IPS DF 4.7 (cell line): ENCODE measurements around the gene MYO7B.

ENCODE experiments used
- DNase-seq: peaks from one replicate; pipeline ENCODE4 v3.0.0-alpha.2; 2013; ENCODE audit warnings: low spot score; ENCODE audit errors: extremely low read depth

The MYO7B gene

DNA sequence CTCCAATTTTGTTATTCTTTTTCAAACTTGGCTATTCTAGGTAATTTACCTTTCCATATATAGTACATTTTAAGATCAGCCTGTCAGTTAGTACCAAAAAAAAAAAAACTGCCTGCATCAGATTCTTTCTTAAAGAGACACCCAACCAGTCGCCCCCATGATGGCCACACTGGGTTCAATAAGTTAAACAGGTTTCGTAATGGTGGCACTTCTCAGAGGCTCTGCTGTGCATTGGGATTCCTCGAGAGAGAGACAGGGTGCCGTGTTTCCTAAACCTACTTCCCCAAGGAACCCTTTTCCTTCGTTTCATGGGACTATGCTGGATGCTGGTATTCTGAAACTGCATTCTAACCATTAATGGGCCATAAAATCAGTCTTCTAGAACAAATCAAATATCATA, 37.4 kb downstream of the MYO7B start:
- DNase-seq = no peak

DNA sequence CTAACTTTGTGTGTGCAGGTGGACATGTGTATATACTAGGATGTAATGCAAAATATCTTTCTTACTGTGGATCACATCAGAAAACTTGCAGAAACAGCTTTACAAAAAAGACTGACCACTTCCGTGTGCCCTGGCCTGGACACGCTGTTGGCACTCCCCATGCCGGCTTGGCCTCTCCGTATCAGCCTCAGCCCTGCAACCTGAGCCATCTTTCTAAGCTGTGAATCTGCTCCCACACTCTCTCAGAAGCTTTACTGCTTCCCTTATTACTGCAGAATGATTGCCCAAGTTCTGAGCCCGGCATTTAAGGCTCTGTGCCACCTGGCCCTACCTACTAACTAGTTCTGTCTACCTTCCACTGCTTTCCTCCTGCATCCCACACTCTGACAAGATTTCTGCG, 37.8 kb downstream of the MYO7B start:
- DNase-seq = no peak

DNA sequence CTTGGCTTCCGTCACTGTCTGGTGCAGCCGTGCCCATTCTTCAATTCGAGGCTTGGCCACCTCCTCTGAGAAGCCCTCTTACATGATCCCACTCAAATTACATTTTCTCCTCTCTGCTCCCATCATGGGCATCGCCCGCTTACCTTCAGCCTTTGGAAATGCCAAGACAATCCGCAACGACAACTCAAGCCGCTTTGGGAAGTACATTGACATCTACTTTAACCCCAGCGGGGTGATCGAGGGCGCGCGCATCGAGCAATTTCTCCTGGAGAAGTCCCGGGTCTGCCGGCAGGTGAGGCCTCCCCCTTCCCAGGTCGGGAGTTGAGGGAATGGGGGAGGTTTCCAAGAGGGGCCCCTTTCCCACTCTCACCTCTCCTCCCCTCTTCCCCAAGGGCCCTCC, 38.3 kb downstream of the MYO7B start:
- no peak for DNase-seq

DNA sequence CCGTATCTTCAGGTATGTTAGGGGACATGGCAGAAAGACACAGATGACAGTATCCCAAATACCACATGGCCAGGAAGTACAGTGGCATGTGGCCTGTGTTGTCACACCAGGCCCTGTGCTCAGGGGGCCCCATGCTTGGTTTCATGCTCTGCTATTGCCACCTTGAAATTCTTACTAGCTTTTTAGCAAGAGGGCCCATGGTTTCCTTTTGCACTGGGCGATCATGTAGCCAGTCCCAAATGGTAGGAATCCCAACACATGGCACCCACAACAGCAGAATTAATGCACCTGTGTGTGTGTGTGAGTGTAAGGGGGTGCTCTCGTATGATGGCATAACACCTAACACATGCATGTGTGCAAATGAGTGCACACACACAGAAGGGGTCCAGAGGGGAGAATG, 39.2 kb downstream of the MYO7B start:
- no peak for DNase-seq

DNA sequence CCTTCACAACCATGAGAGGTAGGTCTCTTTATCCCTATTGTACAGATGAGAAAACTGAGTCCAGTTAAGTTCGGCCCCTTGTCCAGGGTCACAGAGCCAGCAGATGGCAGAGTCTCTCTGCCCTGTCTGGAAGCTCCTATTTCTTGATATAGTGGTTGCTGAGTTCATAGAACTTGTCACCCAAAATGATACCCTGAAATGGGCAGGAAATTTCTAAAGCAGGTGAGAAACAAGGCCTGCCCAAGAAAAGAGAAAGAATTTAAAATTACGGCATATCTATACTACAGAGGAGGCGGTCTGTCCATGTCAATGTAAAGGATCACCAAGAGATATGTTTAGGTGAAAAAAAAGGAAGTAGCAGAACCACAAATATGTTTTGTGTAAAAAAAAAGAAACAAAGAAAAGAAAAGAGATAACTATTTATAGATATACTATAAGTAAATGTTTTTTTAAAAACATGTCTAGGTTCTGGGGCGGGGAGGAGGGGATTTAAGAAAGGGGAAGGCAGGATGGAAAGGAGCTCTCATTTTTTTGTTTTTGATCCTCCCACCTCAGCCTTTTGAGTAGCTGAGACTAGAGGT, 39.8 kb downstream of the MYO7B start:
- DNase-seq = no peak

DNA sequence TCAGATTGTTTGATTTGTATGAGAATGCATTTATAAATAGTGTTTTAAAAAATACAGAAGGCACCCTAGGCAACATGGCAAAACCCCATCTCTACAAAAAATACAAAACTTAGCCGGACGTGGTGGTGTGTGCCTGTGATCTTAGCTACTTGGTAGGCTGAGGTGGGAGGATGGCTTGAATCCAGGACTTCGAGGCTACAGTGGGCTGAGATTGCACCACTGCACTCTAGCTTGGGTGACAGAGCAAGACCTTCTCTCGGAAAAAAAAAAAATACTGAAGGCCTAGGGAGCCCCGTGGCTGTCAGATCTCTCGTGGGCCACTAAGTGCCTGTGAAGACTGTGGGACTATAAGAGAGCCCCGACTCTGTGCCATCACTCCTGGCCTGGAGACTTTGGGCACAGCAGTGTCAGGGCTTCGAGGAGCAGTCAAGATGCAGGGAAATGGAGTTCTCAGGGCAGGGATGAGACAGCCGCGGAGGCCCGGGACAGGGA, 40.5 kb downstream of the MYO7B start:
- DNase-seq = no peak

DNA sequence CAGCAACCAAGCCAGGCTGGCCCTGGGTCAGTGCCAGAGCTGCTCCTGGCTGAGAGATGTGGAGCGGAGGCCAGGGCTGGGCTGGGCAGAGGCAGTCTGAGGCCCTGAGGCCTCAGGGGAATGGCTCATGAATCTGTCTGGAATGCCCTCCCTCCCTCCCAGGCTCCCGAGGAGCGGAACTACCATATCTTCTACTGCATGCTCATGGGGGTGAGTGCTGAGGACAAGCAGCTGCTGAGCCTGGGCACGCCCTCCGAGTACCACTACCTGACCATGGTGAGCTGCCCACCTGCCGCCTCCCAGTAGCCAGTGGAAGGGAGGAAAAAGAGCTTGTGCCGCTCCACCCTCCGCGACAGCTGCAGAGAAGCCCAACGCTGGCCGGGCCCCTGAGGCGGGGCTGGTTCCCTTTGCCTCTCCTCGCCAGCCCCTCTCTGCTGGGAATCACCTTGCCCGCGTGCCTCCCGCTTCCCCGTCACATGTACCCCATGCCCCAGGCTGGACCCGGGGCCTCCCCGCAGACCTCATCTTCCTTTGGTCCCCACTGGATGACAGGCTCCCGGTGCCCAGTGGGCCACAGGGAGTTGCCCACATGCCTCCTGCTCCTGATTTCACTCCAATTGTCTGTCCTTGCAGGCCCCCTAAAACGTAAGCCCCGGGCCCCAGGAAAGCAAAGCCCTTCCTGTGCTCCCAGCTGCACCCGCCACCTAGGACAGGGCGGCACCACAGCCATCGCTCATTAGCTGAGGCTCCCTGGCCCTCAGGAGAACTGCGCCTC, 41.1 kb downstream of the MYO7B start:
- no peak for DNase-seq

DNA sequence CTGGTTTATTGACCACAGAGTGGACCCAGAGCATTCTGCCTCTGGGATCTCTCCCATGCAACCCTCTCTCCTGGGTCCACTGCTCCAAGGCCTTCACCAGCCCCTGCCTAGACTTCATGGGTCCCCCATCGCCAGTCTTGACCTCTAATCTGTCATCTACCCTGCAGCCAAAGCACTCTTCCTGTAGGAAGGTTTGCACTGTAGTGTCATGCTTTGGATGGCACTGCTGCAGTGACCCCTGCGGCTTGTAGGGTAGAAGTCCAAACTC, 41.7 kb downstream of the MYO7B start:
- no peak for DNase-seq

DNA sequence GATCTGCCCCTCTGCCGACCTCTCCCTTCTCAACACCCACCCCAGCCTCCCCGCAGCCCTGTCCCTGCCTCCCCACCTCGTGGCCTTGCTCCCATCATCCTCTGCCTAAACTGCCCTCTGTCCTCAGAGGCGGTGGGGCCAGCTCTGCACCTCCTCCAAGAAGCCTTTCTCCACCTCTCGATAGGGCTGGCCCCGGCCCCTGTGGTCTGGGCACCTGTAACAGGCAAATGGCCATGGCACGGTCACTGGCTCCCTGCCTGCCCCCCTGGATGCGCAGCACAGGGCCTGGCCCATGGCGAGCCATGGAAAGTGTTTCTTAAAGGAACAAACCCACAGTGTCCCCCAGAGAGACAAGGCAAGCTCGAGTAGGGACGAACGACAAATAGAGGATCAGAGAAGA, 42.0 kb downstream of the MYO7B start:
- DNase-seq = no peak

DNA sequence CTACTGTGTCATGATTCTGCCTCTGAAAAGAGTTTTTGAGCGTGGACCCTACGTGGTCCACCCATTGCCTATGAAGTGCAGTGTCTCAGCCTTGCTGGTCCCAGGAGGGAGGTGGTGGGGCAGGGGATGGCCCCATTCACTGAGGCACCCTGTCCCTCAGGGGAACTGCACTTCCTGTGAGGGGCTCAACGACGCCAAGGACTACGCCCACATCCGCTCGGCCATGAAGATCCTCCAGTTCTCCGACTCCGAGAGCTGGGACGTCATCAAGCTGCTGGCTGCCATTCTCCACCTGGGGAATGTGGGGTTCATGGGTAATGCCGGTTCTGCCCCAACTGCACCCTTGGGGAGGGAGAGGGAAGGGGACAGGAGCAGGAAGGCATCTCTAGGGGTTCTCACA, 42.5 kb downstream of the MYO7B start:
- no peak for DNase-seq

DNA sequence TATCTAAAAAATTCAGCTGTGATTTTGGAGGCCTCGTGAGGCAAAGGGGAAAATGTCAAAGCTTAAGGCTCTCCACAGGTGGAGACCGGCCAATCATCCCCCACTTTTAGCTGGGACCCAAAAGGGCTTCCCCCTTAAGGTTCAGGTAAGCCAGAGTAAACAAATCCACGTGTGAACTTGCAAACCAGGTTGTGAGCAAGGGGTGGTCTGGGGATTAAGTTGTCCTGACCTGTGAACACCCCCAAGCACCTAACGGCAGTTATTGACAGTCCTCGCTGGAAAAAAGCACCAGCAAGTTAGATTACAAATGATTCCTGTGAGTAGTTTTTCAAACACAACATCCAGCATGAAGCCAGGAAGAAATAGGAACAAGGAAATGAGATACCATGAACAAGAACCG, 42.9 kb downstream of the MYO7B start:
- no peak for DNase-seq

DNA sequence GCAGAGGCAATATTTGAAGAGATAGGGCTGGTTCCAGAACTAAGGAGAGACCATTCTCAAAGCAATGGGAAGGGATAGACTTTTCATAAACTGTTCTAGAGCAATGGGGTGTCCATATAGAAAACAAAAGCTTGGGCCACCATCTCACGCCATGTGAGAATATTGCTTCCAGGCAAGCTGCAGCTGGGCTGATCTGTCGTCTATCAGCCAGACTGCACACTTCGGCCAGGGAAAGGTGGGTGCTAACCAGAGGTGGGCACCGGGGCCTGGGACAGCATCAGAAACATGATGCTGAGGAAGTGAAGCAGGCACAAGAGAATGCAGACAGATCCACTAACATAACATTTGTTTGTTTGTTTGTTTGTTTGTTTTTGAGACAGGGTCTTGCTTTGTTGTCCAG, 43.7 kb downstream of the MYO7B start:
- DNase-seq = no peak

DNA sequence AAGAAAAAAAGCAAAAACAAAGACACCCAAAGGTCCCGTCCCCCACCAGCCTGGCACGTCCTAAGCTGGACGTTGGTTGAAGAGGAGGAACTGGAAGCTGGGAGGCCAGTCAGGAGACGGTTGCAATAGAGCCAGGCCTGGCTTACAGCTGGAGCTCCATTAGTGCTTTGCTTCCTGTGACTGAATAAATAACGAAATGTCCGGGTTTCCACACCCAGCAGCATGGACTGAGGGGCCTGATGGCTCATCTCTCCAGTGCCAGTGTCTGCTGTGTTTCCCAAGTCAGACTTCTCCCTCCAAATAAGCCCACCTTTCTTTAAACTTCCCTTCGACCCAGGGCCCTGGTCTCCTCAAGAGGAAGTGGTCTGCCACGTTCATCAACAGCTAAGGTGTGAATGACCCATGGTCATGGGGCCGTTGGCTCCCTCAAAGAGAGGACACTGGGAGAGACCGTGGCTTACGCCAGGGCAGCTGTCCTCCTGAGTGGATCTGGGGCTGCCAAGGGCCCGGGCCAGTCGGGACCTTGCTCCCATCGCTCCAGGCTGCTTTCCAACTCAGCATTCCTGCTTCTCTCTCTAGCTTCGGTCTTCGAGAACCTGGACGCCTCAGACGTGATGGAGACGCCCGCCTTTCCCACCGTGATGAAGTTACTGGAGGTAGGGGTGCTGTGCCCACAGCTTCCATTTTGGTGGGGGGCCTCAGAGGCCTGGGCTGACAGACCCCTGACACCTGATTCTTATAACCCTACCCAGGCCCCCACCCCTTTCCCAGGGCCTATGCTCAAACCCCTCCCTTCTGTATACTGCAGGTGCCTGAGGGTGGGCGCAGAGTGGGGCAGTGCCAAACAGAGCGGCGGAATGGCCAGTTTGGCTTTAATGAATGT, 44.9 kb downstream of the MYO7B start:
- no peak for DNase-seq

DNA sequence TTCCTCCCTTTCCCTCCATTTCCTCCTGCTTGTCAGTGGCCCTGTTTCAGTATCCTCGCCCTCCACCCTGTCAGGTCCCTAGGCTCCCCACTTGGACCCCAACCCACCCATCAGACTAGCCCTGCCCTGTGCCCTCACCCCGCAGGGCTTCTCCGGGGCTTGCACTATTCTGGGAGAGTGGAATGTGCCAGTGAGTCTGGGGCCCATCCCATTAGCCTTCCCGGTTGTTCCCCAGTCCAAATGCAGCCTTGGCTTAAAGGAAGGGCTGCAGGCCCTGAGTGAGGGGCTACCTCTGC, 45.5 kb downstream of the MYO7B start:
- no peak for DNase-seq

DNA sequence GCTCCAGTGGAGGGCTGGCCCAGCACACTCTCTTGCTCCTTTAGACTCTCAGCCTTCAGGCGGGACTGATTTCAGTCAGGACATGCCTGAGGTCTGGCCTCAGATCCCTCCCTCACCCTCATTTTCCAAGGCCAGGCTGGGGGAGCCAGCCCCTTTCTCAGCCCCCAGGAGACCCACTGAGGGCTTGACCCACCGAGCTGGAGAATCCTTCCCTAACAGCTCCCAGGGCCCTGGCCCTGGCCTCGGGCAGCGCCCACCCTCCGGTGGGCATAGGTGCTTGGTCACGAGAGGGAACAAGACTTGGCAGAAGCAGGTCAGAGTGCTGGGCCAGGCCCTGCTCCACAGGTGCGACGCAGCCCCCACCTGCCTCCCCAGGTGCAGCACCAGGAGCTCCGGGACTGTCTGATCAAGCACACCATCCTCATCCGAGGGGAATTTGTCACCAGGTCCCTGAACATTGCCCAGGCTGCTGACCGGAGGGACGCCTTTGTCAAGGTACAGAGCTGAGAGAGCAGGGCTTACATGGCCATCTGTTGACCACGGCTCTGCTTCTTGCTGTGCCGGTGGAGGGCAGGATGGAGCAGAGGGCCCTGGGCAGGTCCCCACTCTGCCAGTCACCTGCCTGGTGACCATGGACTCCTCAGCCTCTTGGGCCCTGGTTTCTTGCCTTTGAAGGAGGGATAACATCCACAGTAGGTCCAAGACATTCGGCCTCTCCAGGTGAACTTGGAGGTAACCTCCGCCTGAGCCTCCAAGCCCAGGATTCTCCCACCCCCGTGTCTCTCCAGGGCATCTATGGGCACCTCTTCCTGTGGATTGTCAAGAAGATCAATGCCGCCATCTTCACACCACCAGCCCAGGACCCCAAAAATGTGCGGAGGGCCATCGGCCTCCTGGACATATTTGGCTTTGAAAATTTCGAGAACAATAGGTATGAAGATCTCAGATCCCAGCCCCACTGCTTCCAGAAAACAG, 46.3 kb downstream of the MYO7B start:
- no peak for DNase-seq

DNA sequence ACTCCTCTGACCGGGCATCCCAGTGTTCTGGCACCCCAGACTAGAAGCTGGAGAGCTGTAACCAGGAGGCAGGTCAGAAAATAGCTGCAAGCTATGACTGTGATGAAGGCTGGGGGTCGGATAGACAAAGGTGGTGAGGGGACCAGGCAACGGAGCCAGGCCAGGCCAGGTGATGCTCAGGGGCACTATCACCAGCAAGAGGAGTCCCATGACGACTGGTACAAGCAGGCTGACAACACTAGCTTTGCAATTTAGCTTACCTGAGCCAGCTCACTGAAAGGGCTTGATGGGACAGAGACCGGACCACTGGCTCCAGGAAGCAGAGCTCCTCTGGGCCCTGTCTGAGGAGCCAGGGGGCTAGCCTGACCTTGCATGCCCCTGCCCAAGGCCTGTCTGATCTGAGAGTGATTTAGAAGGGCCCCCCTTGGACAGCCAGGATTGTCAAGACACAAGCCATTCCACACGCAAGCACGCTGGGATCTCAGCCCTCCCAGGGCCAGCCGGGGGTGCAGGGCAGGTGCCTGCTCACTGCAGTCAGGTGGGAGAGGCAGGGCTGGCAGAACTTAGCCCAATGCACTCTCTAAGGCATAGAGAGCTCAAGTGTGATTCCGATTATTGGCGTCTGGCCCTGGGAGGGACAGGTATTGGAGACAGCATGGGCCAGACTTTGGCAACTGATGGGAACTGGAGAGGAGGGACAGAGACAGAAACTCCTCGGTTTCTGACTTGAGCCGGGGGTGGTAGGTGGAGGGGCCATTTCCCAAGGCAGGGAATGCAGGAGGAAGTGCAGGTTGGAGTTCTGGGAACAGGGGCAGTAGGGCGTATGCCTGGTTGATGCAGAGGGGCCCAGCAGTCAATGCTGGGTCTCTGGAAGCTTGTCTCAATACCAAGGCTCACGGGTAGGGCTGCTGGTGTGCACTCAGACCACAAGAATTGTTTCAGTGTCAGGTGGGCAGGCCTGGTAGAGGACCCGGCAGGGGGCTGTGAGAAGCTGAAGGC, 47.7 kb downstream of the MYO7B start:
- DNase-seq = no peak

DNA sequence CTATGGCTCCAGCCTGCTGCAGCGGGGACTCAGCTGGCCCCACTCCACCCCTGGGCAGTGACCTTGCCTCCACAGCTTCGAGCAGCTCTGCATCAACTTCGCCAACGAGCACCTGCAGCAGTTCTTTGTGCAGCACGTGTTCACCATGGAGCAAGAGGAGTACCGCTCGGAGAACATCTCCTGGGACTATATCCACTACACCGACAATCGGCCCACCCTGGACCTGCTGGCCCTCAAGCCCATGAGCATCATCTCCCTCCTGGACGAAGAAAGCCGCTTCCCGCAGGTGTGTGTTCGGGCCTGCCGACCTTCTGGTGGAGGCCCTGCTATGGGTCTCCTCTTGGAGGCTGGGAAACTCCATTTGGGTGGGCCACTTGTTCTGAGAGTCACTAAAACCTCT, 48.6 kb downstream of the MYO7B start:
- no peak for DNase-seq

DNA sequence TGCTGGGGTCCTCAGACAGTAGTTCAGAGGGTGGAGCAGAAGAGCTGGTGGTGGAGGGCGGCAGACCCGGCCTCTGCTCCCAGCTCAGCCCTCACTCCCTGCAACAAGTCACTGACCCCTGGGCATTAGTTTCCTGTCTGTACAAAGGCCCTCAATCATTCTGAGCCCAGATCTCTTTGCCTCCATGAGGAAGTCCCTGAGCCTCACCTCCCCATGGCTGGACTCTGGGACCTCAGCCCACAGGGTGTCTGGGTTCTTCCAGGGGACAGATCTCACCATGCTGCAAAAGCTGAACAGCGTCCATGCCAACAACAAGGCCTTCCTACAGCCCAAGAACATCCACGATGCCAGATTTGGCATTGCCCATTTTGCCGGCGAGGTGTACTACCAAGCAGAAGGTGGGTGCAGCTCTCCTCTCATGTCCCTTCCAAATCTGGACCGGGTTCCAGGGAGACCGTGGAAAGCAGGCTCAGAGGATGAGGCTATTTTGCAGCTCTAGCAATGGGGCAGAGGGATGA, 49.1 kb downstream of the MYO7B start:
- DNase-seq = no peak

DNA sequence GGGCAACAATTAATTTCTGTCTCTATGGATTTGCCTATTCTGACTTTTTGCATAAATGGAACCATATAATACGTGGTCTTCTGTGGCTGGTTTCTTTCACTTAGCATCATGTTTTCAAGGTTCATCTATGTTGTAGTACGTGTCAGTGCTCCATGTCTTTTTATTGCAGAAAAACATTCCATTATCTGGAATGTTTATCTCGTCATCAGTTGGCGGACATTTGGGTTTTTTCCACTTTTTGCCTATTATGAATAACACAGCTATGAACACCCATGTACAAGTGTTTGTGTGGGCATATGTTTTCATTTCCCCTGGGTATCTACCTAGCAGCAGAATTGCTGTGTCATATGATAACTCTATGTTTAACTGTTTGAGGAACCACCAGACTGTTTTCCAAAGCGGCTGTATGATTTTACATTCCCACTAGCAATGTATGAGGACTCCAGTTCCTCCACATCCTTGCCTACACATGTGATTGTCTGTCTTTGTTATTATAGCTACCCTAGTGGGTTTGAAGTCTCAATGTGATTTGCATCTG, 49.9 kb downstream of the MYO7B start:
- no peak for DNase-seq

DNA sequence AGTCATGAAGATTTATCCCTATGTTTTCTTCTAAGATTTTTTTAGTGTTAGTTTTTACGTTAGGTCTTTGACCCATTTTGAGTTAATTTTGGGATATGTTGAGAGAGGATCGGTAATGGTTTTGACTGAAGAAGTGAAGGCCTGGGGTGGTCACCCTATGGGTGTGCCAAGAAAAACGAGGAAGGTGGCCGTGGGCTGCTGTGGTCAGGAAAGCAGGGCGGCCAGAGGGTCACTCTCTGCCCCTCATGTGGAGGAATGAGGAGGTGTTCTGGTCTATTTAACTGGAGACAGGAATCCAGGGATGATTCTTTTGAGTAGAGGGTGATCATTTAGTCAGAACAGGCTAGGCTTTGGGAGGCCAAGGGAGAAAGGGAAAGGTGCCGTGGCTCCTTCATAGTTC, 50.7 kb downstream of the MYO7B start:
- DNase-seq = no peak
